Measurements from ENCODE around the gene AVPR2. TPM values are rescaled to one million over a fixed set of nuclear protein-coding genes. Genes with fewer than 3 reads are reported as not detected.

Gene AVPR2
- total RNA-seq, 1 donor from 2014 or later, result 0.77 TPM

- Mint-ChIP-seq H3K27ac (ENCODE audit: unreplicated experiment) (no peak overlapping the region), H3K27me3 (ENCODE audit: unreplicated experiment) (peaks cover 5% of the 10 kb centered on the region), H3K9me3 (ENCODE audit: unreplicated experiment) (no peaks in the 10 kb centered on the region), H3K4me1 (ENCODE audit: unreplicated experiment) (no peaks in the 10 kb centered on the region), H3K4me3 (ENCODE audit: unreplicated experiment) (no peak overlapping the region), H3K36me3 (ENCODE audit: low read depth, unreplicated experiment) (no peaks in the 10 kb centered on the region)
- DNase-seq (ENCODE audit: low spot score), result no peak
- TF ChIP-seq CTCF (IDR thresholded peaks at IDR 0.05; ENCODE audit: unreplicated experiment), result no peak
These were observed 42.7 kb upstream of the AVPR2 start for GRCh38 chrX:153861733-153862310.

- Mint-ChIP-seq H3K4me3 (ENCODE audit: unreplicated experiment) (no peak overlapping the region), H3K4me1 (ENCODE audit: unreplicated experiment) (no peaks in the 10 kb centered on the region), H3K9me3 (ENCODE audit: unreplicated experiment) (no peaks in the 10 kb centered on the region), H3K27me3 (ENCODE audit: unreplicated experiment) (peaks cover 5% of the 10 kb centered on the region), H3K36me3 (ENCODE audit: low read depth, unreplicated experiment) (no peaks in the 10 kb centered on the region), H3K27ac (ENCODE audit: unreplicated experiment) (no peak overlapping the region)
- no peak for TF ChIP-seq CTCF (IDR thresholded peaks at IDR 0.05; ENCODE audit: unreplicated experiment)
- DNase-seq (ENCODE audit: low spot score), result no peak
These were observed 41.9 kb upstream of the AVPR2 start for GRCh38 chrX:153862369-153863250.

GRCh38 chrX:153863251-153863991, 41.1 kb upstream of the AVPR2 start:
- H3K36me3 Mint-ChIP-seq (ENCODE audit: low read depth, unreplicated experiment), result no peaks in the 10 kb centered on the region
- no peak for DNase-seq (ENCODE audit: low spot score)
- peaks cover 5% of the 10 kb centered on the region for H3K27me3 Mint-ChIP-seq (ENCODE audit: unreplicated experiment)
- H3K4me3 Mint-ChIP-seq (ENCODE audit: unreplicated experiment), result no peak overlapping the region
- H3K27ac Mint-ChIP-seq (ENCODE audit: unreplicated experiment), result no peak overlapping the region
- no peaks in the 10 kb centered on the region for H3K9me3 Mint-ChIP-seq (ENCODE audit: unreplicated experiment)
- H3K4me1 Mint-ChIP-seq (ENCODE audit: unreplicated experiment), result no peaks in the 10 kb centered on the region
- no peak for TF ChIP-seq CTCF (IDR thresholded peaks at IDR 0.05; ENCODE audit: unreplicated experiment)

GRCh38 chrX:153864101-153864500, 40.4 kb upstream of the AVPR2 start:
- Mint-ChIP-seq H3K9me3 (ENCODE audit: unreplicated experiment) (no peaks in the 10 kb centered on the region), H3K4me1 (ENCODE audit: unreplicated experiment) (no peaks in the 10 kb centered on the region), H3K36me3 (ENCODE audit: low read depth, unreplicated experiment) (no peaks in the 10 kb centered on the region), H3K27me3 (ENCODE audit: unreplicated experiment) (peaks cover 3% of the 10 kb centered on the region), H3K4me3 (ENCODE audit: unreplicated experiment) (no peak overlapping the region), H3K27ac (ENCODE audit: unreplicated experiment) (no peak overlapping the region)
- DNase-seq (ENCODE audit: low spot score), result no peak
- TF ChIP-seq CTCF (IDR thresholded peaks at IDR 0.05; ENCODE audit: unreplicated experiment), result no peak

All from endothelial cell (in vitro differentiated cells).